GM23338 (cell line): ENCODE results near the gene IKBKE. TPM values are rescaled to one million over a fixed set of nuclear protein-coding genes. Genes with fewer than 3 reads are reported as not detected.

Source experiments
- ATAC-seq: fragments of 200-7000 bp; cut with Tn5 transposase; 3 replicates; pipeline ENCODE4 v1.9.1; 2020
- DNase-seq: peaks from one replicate; pipeline ENCODE4 v3.0.0-alpha.2; 2015; ENCODE audit warnings: low spot score
- H2AFZ ChIP-seq: fragments of 200-600 bp; sonication (generic); 2 replicates; pipeline ENCODE4 v1.8.0; 2016; ENCODE audit warnings: antibody characterized with exemption, mild to moderate bottlenecking, moderate library complexity
- H3F3A ChIP-seq: fragments of 200-600 bp; sonication (generic); replicated peaks from 2 replicates; pipeline ENCODE4 v1.8.0; 2017; ENCODE audit warnings: antibody characterized with exemption, mixed run types, low read depth
- H3K27ac ChIP-seq: fragments of 200-600 bp; sonication (generic); 2 replicates; pipeline ENCODE4 v1.6.1; 2016; ENCODE audit warnings: low read depth
- H3K27me3 ChIP-seq: fragments of 200-600 bp; sonication (generic); 2 replicates; pipeline ENCODE4 v1.8.0; 2016; ENCODE audit warnings: mild to moderate bottlenecking, mixed run types, moderate library complexity; ENCODE audit not compliant: insufficient read depth
- H3K36me3 ChIP-seq: fragments of 200-600 bp; sonication (generic); 2 replicates; pipeline ENCODE4 v1.8.0; 2016; ENCODE audit warnings: mild to moderate bottlenecking; ENCODE audit not compliant: insufficient read depth
- H3K4me1 ChIP-seq: fragments of 200-600 bp; sonication (generic); 2 replicates; pipeline ENCODE4 v1.8.0; 2016; ENCODE audit warnings: mild to moderate bottlenecking, moderate library complexity; ENCODE audit not compliant: insufficient read depth
- H3K4me2 ChIP-seq: fragments of 200-600 bp; sonication (generic); 2 replicates; pipeline ENCODE4 v1.7.1; 2017; ENCODE audit warnings: mixed run types
- H3K4me3 ChIP-seq: fragments of 200-600 bp; sonication (generic); 2 replicates; pipeline ENCODE4 v1.6.1; 2016; ENCODE audit warnings: mixed run types
- H3K79me2 ChIP-seq: fragments of 200-600 bp; sonication (generic); replicated peaks from 2 replicates; pipeline ENCODE4 v1.8.0; 2017; ENCODE audit warnings: mild to moderate bottlenecking; ENCODE audit not compliant: insufficient read depth
- H3K9me2 ChIP-seq: fragments of 200-600 bp; sonication (generic); 2 replicates; pipeline ENCODE4 v1.8.0; 2017; ENCODE audit not compliant: insufficient read depth
- H4K20me1 ChIP-seq: fragments of 200-600 bp; sonication (generic); replicated peaks from 2 replicates; pipeline ENCODE4 v1.8.0; 2017; ENCODE audit warnings: mild to moderate bottlenecking; ENCODE audit not compliant: insufficient read depth
- H3K27ac Mint-ChIP-seq: 2 replicates; pipeline ENCODE4 v1.8.0; 2020; ENCODE audit warnings: inconsistent platforms, mild to moderate bottlenecking, moderate library complexity, mixed read lengths
- H3K27me3 Mint-ChIP-seq: 3 replicates; pipeline ENCODE4 v1.8.0; 2022; ENCODE audit warnings: low read depth, mild to moderate bottlenecking, moderate library complexity, mixed read lengths, inconsistent platforms; ENCODE audit not compliant: insufficient read depth, poor library complexity
- H3K36me3 Mint-ChIP-seq: 3 replicates; pipeline ENCODE4 v1.8.0; 2021; ENCODE audit warnings: low read depth, mild to moderate bottlenecking, inconsistent platforms, moderate library complexity, mixed read lengths
- H3K4me1 Mint-ChIP-seq: 3 replicates; pipeline ENCODE4 v1.8.0; 2020; ENCODE audit warnings: mild to moderate bottlenecking, inconsistent platforms, mixed read lengths
- H3K4me3 Mint-ChIP-seq: 3 replicates; pipeline ENCODE4 v1.8.0; 2021; ENCODE audit warnings: moderate library complexity, mild to moderate bottlenecking, inconsistent platforms, mixed read lengths
- H3K9me3 Mint-ChIP-seq: 3 replicates; pipeline ENCODE4 v1.8.0; 2020; ENCODE audit warnings: moderate library complexity, mild to moderate bottlenecking, inconsistent platforms, mixed read lengths
- CREB1 ChIP-seq: fragments of 250-450 bp; sonication (Bioruptor Pico); IDR thresholded peaks from 2 replicates; pipeline ENCODE4 v1.5.0; 2020; ENCODE audit warnings: low read depth, mild to moderate bottlenecking, moderate library complexity
- JUNB ChIP-seq: IDR thresholded peaks from one replicate; pipeline ENCODE4 v1.6.1; 2016; ENCODE audit warnings: antibody characterized with exemption; ENCODE audit not compliant: unreplicated experiment
- POLR2AphosphoS5 ChIP-seq: IDR thresholded peaks from 2 replicates; pipeline ENCODE4 v1.6.1; 2016; ENCODE audit warnings: antibody characterized with exemption, low read depth
- STAT1 ChIP-seq: IDR thresholded peaks from one replicate; pipeline ENCODE4 v1.6.1; 2016; ENCODE audit warnings: antibody characterized with exemption; ENCODE audit not compliant: unreplicated experiment
- ZNF331 ChIP-seq: fragments of 250-450 bp; sonication (Bioruptor Pico); IDR thresholded peaks from 2 replicates; pipeline ENCODE4 v1.5.0; 2020; ENCODE audit warnings: low read depth, mild to moderate bottlenecking, moderate library complexity
- ZNF462 ChIP-seq: fragments of 250-450 bp; sonication (Bioruptor Pico); IDR thresholded peaks from 2 replicates; pipeline ENCODE4 v1.5.0; 2020; ENCODE audit warnings: mild to moderate bottlenecking, moderate library complexity
- polyA plus RNA-seq: library from polyadenylated mRNA; unstranded; fragments of >200 nt; fragmentation: Nextera tagmentation; extraction: Ambion mirVana; gene quantifications from 2 replicates; pipeline ENCODE4 v1.2.1, GENCODE V29; 2016
- total RNA-seq: library from RNA; depleted of rRNA; stranded (reverse); fragments of >200 nt; shearing (Covaris generic); gene quantifications from 2 replicates; pipeline ENCODE4 v1.2.3, GENCODE V29; 2014

Gene IKBKE
- total and polyA plus RNA-seq, 2 experiments from 2014 or later: 4.8 to 11.1 TPM

GRCh38 chr1:206492589-206492988 is 22.3 kb downstream of the IKBKE start:
- H3K4me3 ChIP-seq: no peak overlapping the region
- H3K4me2 ChIP-seq: no peak overlapping the region
- H3K79me2 ChIP-seq: no peaks in the 10 kb centered on the region
- H3K36me3 ChIP-seq: no peaks in the 10 kb centered on the region
- H3F3A ChIP-seq: no peaks in the 10 kb centered on the region
- no peak overlapping the region for H3K4me3 Mint-ChIP-seq
- H3K9me3 Mint-ChIP-seq: no peaks in the 10 kb centered on the region
- peaks cover 24% of the 10 kb centered on the region for H3K36me3 Mint-ChIP-seq
- ATAC-seq: no peak
- no peak for DNase-seq
- no peaks in the 10 kb centered on the region for H3K4me1 ChIP-seq
- peaks cover 15% of the 10 kb centered on the region for H3K27me3 Mint-ChIP-seq
- no peaks in the 10 kb centered on the region for H4K20me1 ChIP-seq
- H3K27me3 ChIP-seq: no peaks in the 10 kb centered on the region
- H3K4me1 Mint-ChIP-seq: peaks cover 3% of the 10 kb centered on the region; the same call in 1 of the 3 replicates
- no peak for TF ChIP-seq ZNF462
- H2AFZ ChIP-seq: no peak overlapping the region
- no peak overlapping the region for H3K27ac ChIP-seq
- no peaks in the 10 kb centered on the region for H3K9me2 ChIP-seq
- H3K27ac Mint-ChIP-seq: no peak overlapping the region

GRCh38 chr1:206493279-206493678 is 23.0 kb downstream of the IKBKE start:
- Histone ChIP-seq H3K36me3 (no peaks in the 10 kb centered on the region), H4K20me1 (no peaks in the 10 kb centered on the region), H3K79me2 (no peaks in the 10 kb centered on the region), H3K27me3 (no peaks in the 10 kb centered on the region), H3K4me1 (no peaks in the 10 kb centered on the region), H3K4me3 (no peak overlapping the region), H3F3A (no peaks in the 10 kb centered on the region), H2AFZ (no peak overlapping the region), H3K9me2 (no peaks in the 10 kb centered on the region), H3K27ac (no peak overlapping the region), H3K4me2 (no peak overlapping the region)
- Mint-ChIP-seq H3K36me3 (peaks cover 24% of the 10 kb centered on the region), H3K27me3 (peaks cover 16% of the 10 kb centered on the region), H3K27ac (no peak overlapping the region), H3K9me3 (no peaks in the 10 kb centered on the region), H3K4me3 (no peak overlapping the region), H3K4me1 (peaks cover 4% of the 10 kb centered on the region; the same call in 2 of the 3 replicates)
- no peak for ATAC-seq
- no peak for DNase-seq
- TF ChIP-seq CREB1 (CRISPR knock-in tag): no peak
- no peak for TF ChIP-seq ZNF331 (CRISPR knock-in tag)
- no peak for TF ChIP-seq JUNB
- TF ChIP-seq STAT1: no peak
- no peak for TF ChIP-seq POLR2AphosphoS5
- no peak for TF ChIP-seq ZNF462
